Upper lobe of left lung (tissue), 6 donors: Measurements from ENCODE around the gene ANKRD13A. TPM values are rescaled to one million over a fixed set of nuclear protein-coding genes. Genes with fewer than 3 reads are reported as not detected.

ENCODE experiments used
- ATAC-seq, 2 donors: fragments of 200-7000 bp; cut with Tn5 transposase; one replicate each; pipeline ENCODE4 v1.9.1; 2022; ENCODE audit warnings: mild to moderate bottlenecking in 2 of 2, moderate library complexity in 2 of 2; ENCODE audit not compliant: low FRiP score in 2 of 2
- DNase-seq, 2 donors: peaks; one replicate each; pipeline ENCODE4 v3.0.0-alpha.2; 2019 to 2020
- H3K27ac ChIP-seq, 4 donors: fragments of 200-600 bp; sonication (generic); one replicate each; pipeline ENCODE4 v1.5.1; 2016 to 2019
- H3K27me3 ChIP-seq, 4 donors: fragments of 200-600 bp; sonication (generic); one replicate each; pipeline ENCODE4 v1.5.1; 2017 to 2019
- H3K36me3 ChIP-seq, 4 donors: fragments of 200-600 bp; sonication (generic); one replicate each; pipeline ENCODE4 v1.5.1; 2016 to 2019
- H3K4me1 ChIP-seq, 4 donors: fragments of 200-600 bp; sonication (generic); one replicate each; pipeline ENCODE4 v1.5.1; 2018 to 2019
- H3K4me3 ChIP-seq, 4 donors: fragments of 200-600 bp; sonication (generic); one replicate each; pipeline ENCODE4 v1.5.1; 2017 to 2019; ENCODE audit warnings: mild to moderate bottlenecking in 2 of 4, moderate library complexity in 1 of 4
- H3K9me3 ChIP-seq, 4 donors: fragments of 200-600 bp; sonication (generic); one replicate each; pipeline ENCODE4 v1.5.1; 2018 to 2019
- CTCF ChIP-seq, 6 experiments: fragments of 450-650 bp in 4 of 6; fragments of 200-600 bp in 2 of 6; sonication (generic) in 2 of 6; IDR thresholded peaks; one replicate each; pipeline ENCODE4 v1.5.1; 2016 to 2019; ENCODE audit warnings: antibody characterized with exemption in 6 of 6
- EP300 ChIP-seq, 4 donors: sonication (generic); formaldehyde crosslinking; IDR thresholded peaks; one replicate each; pipeline ENCODE4 v1.5.1; 2017; ENCODE audit warnings: antibody characterized with exemption in 4 of 4, control low read depth in 2 of 4
- POLR2A ChIP-seq, 4 donors: fragments of 450-650 bp; IDR thresholded peaks; one replicate each; pipeline ENCODE4 v1.5.1; 2016 to 2017; ENCODE audit warnings: antibody characterized with exemption in 4 of 4, mild to moderate bottlenecking in 2 of 4
- POLR2AphosphoS5 ChIP-seq, 2 donors: sonication (generic); formaldehyde crosslinking; IDR thresholded peaks; one replicate each; pipeline ENCODE4 v1.5.1; 2017; ENCODE audit warnings: antibody characterized with exemption in 2 of 2
- WGBS, 2 donors: methylation state at CpG; one replicate each; pipeline ENCODE4 v1.1.5; 2017 to 2018; 5-methylcytosine and 5-hydroxymethylcytosine counted together
- total RNA-seq, 6 donors: library from RNA; depleted of rRNA in 4 of 6; stranded (reverse); fragments of >200 nt in 4 of 6; gene quantifications; one replicate each; pipeline versions ENCODE4 v1.1.0 to v1.2.1, GENCODE V29; 2016 to 2021
- donor health status: DM: no; HTN: no; CAD: no; lungs with moderate emphysema.
- donor health status: DM: no; HTN: yes; CAD: no; lungs with severe emphysema.

Gene ANKRD13A
- total RNA-seq, 6 donors from 2014 or later = 58.9 to 166 (median 74.6) TPM

GRCh38 chr12:109993091-109993490 is 6.1 kb upstream of the ANKRD13A start:
- no peak for TF ChIP-seq POLR2A (IDR thresholded peaks at IDR 0.05)
- TF ChIP-seq CTCF (IDR thresholded peaks at IDR 0.05) = no peak
- Histone ChIP-seq H3K36me3 (peaks cover 9 to 35% (median 21%) of the 10 kb centered on the region in 4 donors), H3K4me3 (no peak overlapping the region), H3K27ac (no peak overlapping the region), H3K9me3 (no peaks in the 10 kb centered on the region), H3K27me3 (no peaks in the 10 kb centered on the region), H3K4me1 (peaks cover 19 to 40% (median 22%) of the 10 kb centered on the region in 4 donors)
- no peak for DNase-seq
- WGBS, 2 donors = 57 to 68% methylated on average over 2 of the region's 2 CpGs
- no peak for ATAC-seq

GRCh38 chr12:109994401-109995175 is 4.6 kb upstream of the ANKRD13A start:
- WGBS, 2 donors = 27 to 29% methylated on average over 6 of the region's 6 CpGs
- no peak for TF ChIP-seq CTCF (IDR thresholded peaks at IDR 0.05)
- no peak for TF ChIP-seq POLR2AphosphoS5 (IDR thresholded peaks at IDR 0.05)
- no peak for TF ChIP-seq POLR2A (IDR thresholded peaks at IDR 0.05)
- no peak for TF ChIP-seq EP300 (IDR thresholded peaks at IDR 0.05)
- ATAC-seq = no peak
- DNase-seq = no peak
- Histone ChIP-seq H3K4me1 (peaks cover 23 to 46% (median 29%) of the 10 kb centered on the region in 4 donors), H3K4me3 (peak overlapping the region; percentile 88 to 99 (median 96)), H3K36me3 (peaks cover 4 to 20% (median 9%) of the 10 kb centered on the region in 4 donors), H3K9me3 (no peaks in the 10 kb centered on the region), H3K27me3 (no peaks in the 10 kb centered on the region), H3K27ac (peak overlapping the region; percentile 95 to 98 (median 96))

- Histone ChIP-seq H3K4me1 (peaks cover 24 to 51% (median 31%) of the 10 kb centered on the region in 4 donors), H3K27ac (peak overlapping the region; percentile 95 to 98 (median 96)), H3K9me3 (no peaks in the 10 kb centered on the region), H3K4me3 (peak overlapping the region; percentile 88 to 99 (median 96)), H3K27me3 (no peaks in the 10 kb centered on the region), H3K36me3 (peaks cover 1 to 12% (median 6%) of the 10 kb centered on the region in 4 donors)
- TF ChIP-seq POLR2AphosphoS5 (IDR thresholded peaks at IDR 0.05) = no peak
- no peak for TF ChIP-seq CTCF (IDR thresholded peaks at IDR 0.05)
- no peak for TF ChIP-seq POLR2A (IDR thresholded peaks at IDR 0.05)
- no peak for TF ChIP-seq EP300 (IDR thresholded peaks at IDR 0.05)
- DNase-seq (no peak), ATAC-seq (peak in 1 of 2 donors; percentile 1)
- WGBS, 2 donors = 2 to 3% methylated on average over 6 of the region's 6 CpGs
These were observed 3.9 kb upstream of the ANKRD13A start for GRCh38 chr12:109995361-109995685.

GRCh38 chr12:109995686-109996482 is 3.3 kb upstream of the ANKRD13A start, which contains the start of gene GIT2:
Gene GIT2, minus strand, starts transcription at chr12:109996368. Its CDS starts 144 bp downstream, at chr12:109996224.
- ATAC-seq (peak; percentile 90 to 94), DNase-seq (peak; percentile 96 to 97)
- Histone ChIP-seq H3K27ac (peak within 1 kb of the TSS; percentile 95 to 98 (median 96)), H3K4me1 (peaks cover 29 to 56% (median 33%) of the 10 kb centered on the region in 4 donors), H3K9me3 (no peaks in the 10 kb centered on the region), H3K4me3 (peak within 1 kb of the TSS; percentile 88 to 99 (median 96)), H3K36me3 (peaks cover 0 to 7% (median 3%) of the 10 kb centered on the region in 4 donors), H3K27me3 (no peaks in the 10 kb centered on the region)
- 0 to 1% methylated on average over 16 to 34 of the region's 65 CpGs for WGBS, 2 donors
- peak in 1 of 4 donors; percentile 11 for TF ChIP-seq EP300 (IDR thresholded peaks at IDR 0.05)
- TF ChIP-seq POLR2A (IDR thresholded peaks at IDR 0.05) = peak in 3 of 4 donors; percentile 50 to 96 (median 93)
- TF ChIP-seq POLR2AphosphoS5 (IDR thresholded peaks at IDR 0.05) = peak; percentile 90 to 96
- TF ChIP-seq CTCF (IDR thresholded peaks at IDR 0.05) = peak in 1 of 6 experiments; percentile 5
